ENCODE results near the gene RUNX3.

DNA sequence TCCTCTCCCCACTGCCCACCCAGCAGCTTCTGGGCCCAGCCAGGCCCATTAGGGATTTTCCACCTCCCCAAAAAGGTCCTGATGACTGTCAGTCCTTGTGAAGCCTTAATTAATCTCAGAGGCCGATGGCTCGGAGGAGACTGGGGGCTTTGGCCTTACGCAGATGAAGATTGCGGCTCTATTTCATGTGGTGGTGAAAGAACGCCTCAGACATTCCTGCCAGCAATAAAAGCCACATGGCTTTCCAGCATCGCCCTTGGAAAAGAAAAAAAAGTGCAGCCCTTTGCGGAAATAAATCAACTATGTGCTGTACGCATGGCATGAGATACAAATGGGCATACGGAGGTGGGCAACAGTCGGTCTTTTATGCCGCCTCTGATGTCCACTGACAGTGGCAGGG lies 6.6 kb upstream of the RUNX3 start:
- TF ChIP-seq EP300 (IDR thresholded peaks at IDR 0.05): no peak
- TF ChIP-seq, protein P1, sequence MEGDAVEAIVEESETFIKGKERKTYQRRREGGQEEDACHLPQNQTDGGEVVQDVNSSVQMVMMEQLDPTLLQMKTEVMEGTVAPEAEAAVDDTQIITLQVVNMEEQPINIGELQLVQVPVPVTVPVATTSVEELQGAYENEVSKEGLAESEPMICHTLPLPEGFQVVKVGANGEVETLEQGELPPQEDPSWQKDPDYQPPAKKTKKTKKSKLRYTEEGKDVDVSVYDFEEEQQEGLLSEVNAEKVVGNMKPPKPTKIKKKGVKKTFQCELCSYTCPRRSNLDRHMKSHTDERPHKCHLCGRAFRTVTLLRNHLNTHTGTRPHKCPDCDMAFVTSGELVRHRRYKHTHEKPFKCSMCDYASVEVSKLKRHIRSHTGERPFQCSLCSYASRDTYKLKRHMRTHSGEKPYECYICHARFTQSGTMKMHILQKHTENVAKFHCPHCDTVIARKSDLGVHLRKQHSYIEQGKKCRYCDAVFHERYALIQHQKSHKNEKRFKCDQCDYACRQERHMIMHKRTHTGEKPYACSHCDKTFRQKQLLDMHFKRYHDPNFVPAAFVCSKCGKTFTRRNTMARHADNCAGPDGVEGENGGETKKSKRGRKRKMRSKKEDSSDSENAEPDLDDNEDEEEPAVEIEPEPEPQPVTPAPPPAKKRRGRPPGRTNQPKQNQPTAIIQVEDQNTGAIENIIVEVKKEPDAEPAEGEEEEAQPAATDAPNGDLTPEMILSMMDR (IDR thresholded peaks at IDR 0.05): no peak

All from sigmoid colon (tissue), 4 donors.